ENCODE results near the gene RASAL3.

Gene RASAL3

DNA sequence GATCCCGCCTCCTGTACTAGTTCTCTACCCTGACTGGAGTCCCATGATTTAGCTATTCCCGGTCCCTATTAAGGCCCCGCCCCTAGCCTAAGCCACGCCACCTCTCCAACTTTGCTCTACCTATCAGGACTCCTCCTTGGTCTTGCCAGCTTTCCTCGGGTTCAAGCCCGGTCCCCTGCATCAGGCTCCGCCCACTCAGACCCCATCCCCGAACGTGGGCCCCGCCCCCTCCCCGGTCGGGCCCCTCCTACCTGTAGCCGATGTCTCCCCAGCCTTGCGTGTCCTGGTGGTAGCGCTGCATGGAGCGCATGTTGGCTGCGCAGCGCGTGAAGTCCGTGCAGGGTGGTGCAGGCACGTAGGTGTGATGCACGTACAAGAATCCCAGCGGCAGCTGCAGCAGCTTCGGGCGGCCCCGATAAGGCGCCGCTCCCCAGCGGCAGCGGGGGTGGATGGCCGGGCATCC lies 7.3 kb upstream of the RASAL3 start:
- no peak for DNase-seq

DNA sequence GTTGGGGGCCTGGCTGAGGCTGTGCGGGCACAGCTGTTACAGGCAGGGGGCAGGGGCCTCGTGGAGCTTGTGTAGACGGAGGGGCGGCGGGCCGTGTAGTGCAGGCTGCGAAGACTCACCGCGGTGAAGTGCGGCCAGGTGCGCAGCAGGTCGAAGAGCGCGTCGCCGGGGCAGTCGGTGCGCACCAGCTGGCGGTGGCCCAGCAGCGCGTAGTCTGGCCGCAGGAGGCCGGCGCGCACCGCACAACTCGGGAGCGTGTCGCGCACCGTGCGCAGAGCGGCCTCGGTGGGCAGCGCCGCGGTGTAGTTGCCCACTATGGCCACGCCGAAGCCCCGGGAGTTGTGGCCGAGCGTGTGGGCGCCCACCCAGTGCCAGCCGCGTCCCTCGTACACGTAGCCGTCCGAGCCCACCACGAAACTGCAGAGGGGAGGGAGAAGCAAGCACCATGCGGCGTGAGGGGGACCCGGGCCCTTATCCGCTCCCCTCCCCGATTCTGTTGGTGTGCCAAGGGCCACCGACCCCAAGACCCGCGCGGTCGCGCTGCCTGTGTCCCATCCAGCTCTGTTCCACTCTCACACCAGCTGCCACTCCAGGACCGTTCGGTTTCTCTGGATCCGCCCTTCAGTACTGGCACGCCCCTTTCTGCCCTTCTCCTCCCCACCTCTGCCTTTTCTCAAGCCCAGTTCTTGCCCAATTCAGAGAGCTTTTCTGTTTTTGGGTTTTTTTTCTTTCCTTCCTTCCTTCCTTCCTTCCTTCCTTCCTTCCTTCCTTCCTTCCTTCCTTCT lies 5.4 kb upstream of the RASAL3 start:
- no peak for DNase-seq

DNA sequence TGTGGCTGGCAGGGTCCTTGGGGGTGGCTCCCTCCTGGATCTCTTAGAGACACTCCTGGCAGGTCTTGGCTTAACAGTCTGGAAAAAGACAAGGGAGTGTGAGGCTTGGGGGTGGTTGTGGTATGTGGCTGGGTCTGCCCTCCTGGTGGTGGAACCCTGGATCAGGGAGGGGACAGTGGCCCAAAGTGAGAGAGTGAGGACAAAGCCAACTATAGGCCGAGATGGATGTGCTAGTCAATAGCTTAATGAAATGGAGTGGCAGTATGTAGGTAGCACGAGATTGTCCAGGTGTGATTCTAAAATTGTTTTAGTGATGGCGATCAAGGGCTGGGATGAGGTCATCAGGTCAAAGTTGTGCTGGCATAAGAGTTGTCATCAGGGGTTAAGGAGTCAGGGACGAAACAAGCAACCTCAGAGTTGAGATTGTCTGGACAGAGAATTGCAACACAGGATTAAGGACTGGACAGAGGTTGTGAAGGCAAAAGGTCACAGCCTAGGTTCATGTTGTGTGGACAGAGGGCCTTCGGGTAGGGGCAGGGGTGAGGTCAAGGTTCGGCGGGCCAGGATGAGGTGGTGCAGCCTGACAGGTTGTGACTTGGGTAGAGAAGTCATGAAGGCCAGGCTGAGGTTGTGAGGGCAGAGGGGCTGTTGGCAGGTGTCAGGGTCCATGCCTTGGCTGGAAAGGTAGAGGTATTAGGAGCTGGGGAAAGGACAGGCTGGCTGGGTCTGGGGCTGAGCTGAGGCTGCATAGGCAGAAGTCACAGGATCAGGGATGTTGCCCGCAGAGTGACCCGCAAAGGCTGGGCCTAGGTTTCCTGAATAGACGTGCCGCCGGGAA lies 4.5 kb upstream of the RASAL3 start:
- DNase-seq = no peak

DNA sequence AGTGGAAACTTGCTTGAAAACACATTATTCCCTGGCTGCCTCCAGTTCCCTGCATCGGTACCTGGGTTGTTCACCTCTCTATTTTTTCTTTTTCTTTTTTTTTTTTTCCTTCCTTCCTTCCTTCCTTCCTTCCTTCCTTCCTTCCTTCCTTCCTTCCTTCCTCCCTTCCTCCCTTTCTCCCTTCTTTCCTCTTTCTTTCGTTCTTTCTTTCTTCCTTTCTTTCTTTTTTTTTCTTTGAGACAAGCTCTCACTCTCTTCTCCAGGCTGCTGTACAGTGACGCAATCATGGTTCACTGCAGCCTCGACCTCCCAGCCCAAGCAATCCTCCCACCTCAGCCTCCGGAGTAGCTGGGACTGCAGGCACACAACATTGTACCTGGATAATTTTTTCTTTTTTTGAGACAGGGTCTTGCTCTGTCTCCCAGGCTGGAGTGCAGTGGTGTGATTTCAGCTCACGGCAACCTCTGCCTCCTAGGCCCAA lies 3.4 kb upstream of the RASAL3 start:
- DNase-seq = no peak

DNA sequence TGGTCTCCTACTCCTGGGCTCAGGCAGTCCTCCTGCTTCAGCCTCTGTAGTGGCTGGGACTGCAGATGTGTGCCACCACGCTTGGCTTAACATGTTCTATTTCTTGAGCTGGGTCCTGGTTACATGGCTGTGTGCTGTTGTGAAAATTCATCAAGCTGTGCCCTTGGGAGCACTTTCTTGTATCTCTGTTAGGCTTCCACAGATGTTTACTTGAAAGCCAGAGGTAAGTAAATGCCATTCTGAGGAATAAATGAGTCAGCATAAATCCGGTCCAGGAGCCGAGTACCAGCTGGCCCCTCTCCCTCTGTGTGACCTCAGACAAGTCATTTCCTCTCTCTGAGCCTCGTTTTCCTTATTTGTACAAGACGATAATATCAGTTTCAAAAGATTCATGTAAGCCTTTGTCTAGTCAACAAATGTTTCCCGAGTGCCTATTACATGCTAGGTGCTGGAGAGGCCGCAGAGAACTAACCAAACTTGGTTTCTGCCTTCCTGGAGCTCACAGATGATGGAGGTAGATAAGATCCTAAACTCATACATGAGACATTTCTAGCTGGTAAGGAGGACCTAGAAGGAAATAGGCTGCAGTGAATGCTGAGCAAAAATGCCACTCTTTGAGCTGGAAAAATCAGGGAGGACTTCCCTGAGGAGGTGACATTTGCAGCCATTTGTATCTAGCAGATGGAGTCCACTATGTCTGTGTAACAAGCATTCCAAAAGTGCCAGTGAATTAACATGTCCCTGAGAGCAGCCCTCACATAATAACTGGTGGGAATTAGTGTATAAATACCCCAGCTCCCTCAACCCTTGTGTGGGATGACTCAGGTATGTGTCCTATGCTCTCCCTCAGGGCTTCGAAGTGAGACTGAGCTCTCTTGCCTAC lies 2.7 kb upstream of the RASAL3 start:
- DNase-seq = no peak

DNA sequence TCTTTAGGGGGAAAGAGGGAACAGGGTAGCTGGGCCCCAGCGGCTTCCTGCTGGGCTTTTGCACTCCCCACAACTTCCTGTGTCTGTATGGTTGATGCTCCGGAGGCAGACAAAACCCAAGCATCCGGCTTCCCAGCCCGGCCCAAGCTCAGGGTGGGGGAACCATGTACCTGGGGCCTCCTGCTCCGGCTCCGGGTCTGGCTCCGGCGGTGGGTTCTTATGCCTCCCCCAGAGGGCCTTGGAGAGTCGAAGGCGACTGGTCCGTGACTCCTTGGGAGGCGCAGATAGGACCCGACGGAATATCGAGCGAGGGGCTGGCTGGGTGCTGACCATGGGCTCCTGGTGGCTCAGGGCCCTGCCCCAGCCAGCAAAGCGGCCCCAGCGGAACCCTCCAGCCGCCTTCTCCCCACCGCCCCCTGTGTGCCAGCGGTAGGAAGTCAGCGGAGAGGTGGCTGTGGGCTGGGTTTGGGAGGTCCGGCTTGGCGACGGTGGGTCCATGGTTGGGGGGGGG lies 428 bp downstream of the RASAL3 start:
- no peak for DNase-seq

DNA sequence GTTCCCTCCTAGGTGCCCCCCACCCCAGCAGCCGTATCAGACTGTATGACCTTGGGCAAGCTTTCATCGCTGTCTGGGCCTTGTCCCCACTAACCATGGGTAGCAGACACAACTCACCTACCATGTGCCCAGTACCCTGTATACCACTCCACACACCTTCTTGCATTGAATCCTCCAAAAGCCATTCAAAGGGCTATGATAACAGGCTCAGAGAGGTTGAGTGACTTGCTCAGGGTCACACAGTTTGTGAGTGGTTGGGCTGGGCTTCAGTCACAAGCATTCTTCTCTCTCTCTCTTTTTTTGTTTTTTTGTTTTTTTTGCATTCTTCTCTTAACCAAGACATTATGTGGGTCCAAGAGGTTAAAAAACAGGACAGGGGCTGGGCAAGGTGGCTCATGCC lies 2.6 kb downstream of the RASAL3 start:
- no peak for DNase-seq

DNA sequence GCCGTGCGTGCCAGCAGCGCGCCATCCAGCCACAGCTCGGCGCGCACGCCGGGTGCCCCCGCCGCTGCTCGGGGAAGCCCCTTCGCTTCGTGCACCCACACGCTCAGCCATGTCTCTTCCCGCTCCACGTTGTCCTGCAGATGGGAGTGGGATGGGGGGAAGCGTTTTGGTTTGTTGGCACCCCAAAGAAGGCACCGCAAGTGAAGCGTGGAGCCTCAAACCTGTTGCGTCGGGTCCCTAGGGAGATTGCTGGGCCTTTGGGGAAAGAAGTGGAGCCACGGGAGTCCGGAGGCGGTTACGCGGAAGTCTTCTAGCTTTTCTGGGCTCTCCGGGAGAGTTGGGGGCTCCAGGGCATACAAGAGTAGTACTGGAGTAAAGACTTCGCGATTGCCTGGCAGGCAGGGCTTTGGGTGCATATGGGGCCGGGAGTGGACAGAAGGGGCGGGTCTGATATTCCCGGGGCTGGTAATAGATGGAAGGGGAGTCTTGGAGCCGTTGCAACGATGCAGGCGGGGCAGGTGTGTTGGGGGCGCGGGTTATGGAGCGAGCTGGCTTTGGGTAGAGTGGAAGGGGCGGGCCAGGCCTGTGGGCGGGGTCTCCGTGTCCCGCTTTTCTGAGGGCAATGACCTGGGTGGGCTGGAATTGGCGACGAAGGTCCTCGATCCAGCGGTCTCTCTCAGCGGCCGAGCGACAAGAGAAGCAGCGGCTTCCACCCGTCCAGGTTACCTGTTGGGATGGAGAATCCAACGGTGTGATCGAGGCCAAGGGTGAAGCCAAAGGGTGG lies 6.5 kb downstream of the RASAL3 start:
- no peak for DNase-seq

DNA sequence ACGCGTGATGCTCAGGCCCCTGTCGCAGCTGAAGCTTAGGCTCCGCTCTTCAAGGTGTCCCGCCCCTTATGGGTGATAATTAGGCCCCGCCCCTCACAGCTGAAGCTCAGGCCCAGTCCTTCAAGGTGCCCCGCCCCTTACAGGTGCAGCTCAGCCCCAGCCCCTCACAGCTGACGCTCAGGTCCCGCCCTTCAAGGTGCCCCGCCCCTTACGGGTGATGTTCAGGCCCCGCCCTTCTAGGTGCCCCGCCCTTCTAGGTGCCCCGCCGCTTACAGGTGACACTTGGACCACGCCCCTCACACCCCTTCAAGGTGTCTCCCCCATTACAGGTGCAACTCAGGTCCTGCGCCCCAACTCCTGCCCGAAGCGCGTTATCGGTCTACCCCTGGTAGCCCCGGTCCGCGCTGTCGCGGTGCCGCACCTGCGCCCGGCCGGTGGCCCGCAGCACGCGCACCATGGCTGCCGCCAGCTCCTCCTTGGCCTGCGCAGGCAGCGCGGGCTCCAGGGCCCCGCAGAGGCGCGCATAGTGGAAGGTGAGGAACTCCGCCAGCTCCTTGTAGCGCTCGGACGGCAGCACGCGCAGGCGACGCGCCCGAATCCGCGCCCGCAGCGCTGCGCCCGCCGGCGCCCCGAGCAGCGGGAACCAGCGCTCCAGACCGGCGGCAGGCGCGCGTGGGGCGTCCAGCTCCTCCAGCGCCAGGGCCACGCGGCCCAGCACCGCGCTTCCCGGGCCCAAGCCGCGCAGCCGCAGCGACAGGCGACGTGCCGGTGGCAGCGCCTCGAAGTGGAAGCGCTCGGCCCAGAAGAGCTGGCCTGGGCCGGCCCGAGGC lies 7.3 kb downstream of the RASAL3 start:
- DNase-seq = peak; percentile 34

DNA sequence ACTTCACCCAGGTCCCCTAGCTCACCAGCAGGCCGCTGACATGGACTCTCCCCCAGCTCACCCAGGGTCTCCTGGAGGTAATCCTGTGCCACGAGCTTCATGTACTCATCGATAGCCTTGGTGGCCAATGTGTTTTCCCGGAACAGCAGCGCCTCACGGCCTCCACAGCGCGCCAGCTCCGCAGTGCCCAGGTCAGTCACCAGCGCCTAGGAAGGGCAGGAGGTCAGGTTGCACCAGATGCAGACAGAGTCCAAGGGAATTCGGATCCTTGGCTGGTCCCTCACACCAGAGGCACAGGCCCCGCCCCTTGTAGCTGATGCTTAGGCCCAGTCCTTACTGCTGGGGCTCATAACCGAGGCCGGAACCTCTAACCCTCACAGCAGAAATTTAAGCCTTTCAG lies 7.9 kb downstream of the RASAL3 start:
- no peak for DNase-seq

DNA sequence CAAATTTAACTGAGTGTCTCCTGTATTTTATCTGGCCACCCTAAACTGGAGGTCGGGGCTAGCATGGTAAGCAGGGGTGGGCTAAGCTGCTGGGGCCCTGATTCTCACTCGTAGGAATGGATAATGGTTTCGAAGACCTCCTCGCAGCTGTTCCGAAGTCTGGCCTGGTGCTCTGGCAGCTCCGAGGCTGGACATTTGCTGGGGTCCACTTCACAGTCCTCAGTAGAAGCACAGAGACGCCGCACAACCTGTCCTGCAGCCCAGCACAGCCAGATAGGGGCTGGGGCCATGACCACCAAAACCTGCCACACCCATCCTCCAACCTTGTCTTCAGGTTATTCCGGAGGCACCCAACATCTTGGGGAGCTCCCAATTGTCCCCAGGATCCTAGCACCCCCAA lies 8.3 kb downstream of the RASAL3 start:
- no peak for DNase-seq

DNA sequence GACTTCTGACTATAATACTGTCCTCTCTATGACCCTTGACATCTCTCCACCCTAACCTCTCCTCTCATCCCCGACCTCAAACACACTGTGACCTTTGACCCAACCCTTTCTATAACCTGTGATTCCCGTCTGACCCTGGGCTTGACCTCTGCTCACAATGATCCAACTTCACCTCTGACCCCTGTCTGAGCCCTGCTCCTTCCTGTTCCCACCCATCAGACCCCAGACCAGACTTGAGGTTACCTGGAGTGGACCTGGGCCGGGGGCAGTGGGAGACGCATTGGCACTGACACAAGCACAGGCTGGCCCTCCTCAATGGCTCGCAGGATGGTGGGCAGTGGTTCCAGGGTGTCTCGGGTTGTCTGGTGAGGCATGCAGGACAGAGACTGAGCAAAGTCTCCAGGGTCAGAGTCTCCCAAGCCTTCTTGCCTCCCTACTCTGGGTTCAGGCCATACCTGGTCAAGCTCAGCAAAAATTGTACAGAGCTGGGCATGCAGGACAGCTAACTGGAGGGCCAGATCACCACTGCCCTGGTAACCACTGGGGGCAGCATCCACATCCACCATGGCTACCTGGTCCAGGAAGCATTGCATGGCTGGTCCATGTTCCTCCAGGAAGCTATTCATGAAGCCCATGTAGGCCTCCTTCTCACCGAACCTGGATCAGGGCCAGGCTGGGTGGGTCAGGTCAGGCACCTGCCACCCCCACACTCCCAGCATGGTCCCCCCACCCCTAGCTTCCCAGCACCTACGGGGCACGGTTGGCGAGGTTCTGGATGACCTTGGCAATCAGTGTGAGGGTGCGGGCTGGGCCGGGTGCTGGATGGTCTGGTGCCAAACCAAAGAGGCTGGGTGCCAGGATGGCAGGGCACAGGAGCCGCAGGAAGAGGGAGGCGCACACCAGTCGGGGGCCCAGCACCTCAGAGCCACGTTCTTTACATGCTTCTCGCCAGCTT lies 10.2 kb downstream of the RASAL3 start:
- DNase-seq = no peak

DNA sequence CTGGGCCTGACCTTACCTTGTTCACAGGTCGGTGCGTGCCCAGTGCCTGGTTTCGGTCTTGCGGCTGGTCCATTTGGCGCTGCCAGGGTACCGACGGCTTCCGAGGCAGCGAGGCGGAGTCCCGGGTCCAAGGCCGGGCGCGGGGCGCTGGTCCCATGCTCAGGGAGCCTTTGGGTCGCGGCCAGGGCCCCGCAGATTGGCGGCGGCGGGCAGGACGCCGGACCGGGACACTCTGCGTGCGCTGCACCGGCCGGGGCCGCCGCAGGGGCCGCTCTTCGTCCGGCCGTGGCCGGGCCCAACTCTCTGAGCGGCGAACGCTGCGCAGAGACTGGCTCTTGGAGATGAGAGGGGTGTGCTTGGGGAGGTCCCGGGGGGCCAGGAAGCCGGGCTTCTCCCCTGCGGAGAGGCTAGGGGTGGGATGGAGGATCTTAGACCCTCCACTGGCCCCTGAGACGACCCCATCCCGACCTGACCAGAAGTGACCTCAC lies 11.2 kb downstream of the RASAL3 start:
- no peak for DNase-seq

DNA sequence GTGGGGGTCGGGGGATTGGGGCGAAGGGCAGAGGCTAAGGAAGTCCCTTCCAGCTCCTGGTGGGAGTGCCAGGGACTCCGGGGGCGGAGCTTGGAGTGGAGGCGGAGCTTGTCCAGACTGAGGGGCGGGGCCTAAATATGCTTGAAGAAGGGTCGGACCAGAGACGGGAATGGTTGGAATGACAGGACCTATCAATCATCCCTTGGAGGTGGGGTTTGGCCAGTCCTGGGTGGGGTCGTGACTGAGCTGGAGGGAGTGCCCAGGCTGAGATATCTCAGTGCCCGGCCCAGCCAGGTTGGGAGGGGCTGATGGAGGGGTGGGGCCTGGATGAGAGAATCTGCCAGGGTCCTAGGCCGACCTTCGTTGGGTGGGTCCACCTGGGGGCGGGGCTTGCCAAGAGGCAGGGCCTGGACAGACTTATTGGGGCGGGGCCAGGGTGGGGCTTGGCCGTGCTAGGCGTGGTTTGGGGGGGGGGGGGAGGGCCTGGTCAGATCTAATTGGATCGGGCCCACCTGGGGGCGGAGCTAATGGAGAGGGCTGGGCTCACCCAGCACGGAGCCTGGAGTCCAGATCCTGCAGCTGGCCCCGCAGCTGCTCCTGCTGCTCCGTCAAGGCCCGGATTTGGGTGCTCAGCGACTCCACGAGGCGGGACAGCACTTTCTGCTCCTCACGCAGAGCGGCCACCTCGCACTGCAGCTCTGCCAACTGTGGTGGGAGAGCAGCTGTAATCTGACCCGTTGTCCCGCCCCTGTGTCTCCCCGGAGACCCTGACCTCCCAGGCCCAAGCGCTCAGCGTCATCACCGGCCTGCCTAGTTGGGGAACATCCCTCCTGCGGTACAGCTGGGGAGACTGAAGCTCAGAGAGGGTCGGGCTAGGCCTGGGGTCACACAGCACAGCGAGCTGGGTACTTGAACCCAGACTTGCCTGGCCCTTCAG lies 12.0 kb downstream of the RASAL3 start:
- peak; percentile 41 for DNase-seq

DNA sequence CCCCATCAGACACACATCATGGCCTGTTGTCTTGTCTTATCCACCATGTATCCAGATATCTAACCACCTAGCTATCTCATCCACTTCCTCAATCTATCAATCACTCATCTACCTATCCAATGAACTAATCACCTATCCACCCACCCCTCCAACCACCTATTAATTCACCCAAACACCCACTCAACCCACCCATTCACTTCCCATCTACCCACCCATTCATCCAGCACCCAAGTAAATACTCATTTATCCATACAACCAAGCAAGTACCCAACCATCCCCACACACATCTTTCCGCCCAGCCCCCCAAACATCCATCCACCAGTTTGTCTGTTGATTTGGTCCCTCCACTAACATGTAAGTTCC lies 13.8 kb downstream of the RASAL3 start:
- no peak for DNase-seq

DNA sequence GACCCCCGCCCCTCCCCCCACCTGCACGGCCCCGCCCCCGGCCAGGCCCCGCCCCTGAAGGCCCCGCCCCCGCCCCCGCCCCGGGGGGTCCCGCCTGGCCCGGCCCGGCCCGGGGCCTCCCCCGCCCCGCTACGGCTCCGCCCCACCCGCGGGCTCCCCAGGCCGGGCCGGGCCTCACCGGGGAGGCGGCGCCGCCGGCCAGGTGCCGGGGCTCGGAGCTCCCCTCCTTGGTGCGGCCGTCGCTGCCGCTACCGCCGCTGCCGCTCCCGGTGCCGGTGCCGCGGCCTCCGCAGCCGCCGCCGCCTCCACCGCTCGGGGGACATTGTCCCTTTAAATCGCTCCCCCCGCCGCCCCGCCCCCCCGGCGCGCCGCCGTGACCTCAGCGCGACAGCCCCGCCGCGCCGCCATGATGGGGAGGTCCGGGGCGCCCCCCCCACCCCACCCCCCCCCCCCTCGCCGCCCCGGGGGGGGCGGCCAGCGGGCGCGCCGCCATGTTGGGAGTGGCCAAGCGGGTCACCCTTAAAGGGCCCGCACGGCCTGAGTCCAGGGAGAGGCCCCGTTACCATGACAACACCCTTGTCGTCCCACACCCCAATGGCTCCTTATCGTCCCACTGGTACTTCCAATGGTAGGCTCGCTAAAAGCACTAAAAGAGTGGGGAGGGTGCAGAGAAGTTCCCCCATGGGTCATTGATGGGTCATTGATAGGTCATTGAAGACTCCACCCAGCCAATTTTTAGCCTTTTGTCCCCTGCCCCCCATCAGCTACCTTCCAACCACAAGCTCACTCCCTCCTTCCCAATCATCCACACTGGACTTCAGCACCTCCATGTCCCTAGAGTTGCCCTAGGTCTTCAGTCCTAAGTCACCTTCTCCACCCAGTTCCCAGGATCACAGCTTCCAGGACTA lies 14.5 kb downstream of the RASAL3 start, which contains the start of gene WIZ:
TSS of gene WIZ (minus strand) at position 337 of the 908 bp plus-strand sequence. CDS start 1,649 bp downstream, outside the sequence.
- no peak for DNase-seq
